A673 (cell line): ENCODE data around the gene HOXB13.

Experiments used
- CTCF ChIP-seq: fragments of 300-800, 200-600 bp; sonication (generic); conservative IDR thresholded peaks from 2 replicates; pipeline ENCODE4 v1.5.1; 2017; ENCODE audit warnings: low read depth, mild to moderate bottlenecking, antibody characterized with exemption, low read length, moderate library complexity, mixed read lengths
- EZH2 ChIP-seq: fragments of 200-600 bp; sonication (generic); IDR thresholded peaks from 2 replicates; pipeline ENCODE4 v1.6.1; 2017; ENCODE audit warnings: borderline replicate concordance, low read depth, mild to moderate bottlenecking, mixed read lengths, antibody characterized with exemption, low read length; ENCODE audit not compliant: poor library complexity, severe bottlenecking

GRCh38 chr17:48718227-48718760 lies 10.3 kb downstream of the HOXB13 start:
- TF ChIP-seq CTCF (no peak), EZH2 (no peak)
